ENCODE data around the gene SPAST. TPM values are rescaled to one million over a fixed set of nuclear protein-coding genes. Genes with fewer than 3 reads are reported as not detected.

SPAST gene
- total RNA-seq, 1 experiment from 2014 or later = 18.5 TPM

- no peak overlapping the region for H3K27ac Mint-ChIP-seq (ENCODE audit: unreplicated experiment)
- peaks cover 31% of the 10 kb centered on the region for H3K36me3 Mint-ChIP-seq (ENCODE audit: insufficient read depth, unreplicated experiment)
- intact Hi-C loops (cut with micrococcal nuclease; ENCODE audit: unreplicated experiment) = no loop called here
- DNase-seq = no peak
- no peaks in the 10 kb centered on the region for H3K9me3 Mint-ChIP-seq (ENCODE audit: low read depth, unreplicated experiment)
- TF ChIP-seq, protein P1, sequence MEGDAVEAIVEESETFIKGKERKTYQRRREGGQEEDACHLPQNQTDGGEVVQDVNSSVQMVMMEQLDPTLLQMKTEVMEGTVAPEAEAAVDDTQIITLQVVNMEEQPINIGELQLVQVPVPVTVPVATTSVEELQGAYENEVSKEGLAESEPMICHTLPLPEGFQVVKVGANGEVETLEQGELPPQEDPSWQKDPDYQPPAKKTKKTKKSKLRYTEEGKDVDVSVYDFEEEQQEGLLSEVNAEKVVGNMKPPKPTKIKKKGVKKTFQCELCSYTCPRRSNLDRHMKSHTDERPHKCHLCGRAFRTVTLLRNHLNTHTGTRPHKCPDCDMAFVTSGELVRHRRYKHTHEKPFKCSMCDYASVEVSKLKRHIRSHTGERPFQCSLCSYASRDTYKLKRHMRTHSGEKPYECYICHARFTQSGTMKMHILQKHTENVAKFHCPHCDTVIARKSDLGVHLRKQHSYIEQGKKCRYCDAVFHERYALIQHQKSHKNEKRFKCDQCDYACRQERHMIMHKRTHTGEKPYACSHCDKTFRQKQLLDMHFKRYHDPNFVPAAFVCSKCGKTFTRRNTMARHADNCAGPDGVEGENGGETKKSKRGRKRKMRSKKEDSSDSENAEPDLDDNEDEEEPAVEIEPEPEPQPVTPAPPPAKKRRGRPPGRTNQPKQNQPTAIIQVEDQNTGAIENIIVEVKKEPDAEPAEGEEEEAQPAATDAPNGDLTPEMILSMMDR (IDR thresholded peaks at IDR 0.05; ENCODE audit: unreplicated experiment) = no peak
- H3K4me3 Mint-ChIP-seq (ENCODE audit: low read depth, unreplicated experiment) = no peak overlapping the region
- CTCF ChIA-PET = interaction anchor here (0.7 kb wide), 1 partner anchor 44 kb away, joined by 4 read pairs; no protein-coding TSS in a partner anchor
- peaks cover 13% of the 10 kb centered on the region for H3K4me1 Mint-ChIP-seq (ENCODE audit: low read depth, unreplicated experiment)
- H3K27me3 Mint-ChIP-seq (ENCODE audit: unreplicated experiment) = no peaks in the 10 kb centered on the region
- no TSS peak for BruUV-seq (replicated peaks)
Observed at GRCh38 chr2:32172870-32173269, 109.5 kb downstream of the SPAST start.

GRCh38 chr2:32182667-32183066, 119.3 kb downstream of the SPAST start:
- TF ChIP-seq, protein P1 (IDR thresholded peaks at IDR 0.05; ENCODE audit: unreplicated experiment) = no peak
- Mint-ChIP-seq H3K27ac (ENCODE audit: unreplicated experiment) (no peak overlapping the region), H3K4me3 (ENCODE audit: low read depth, unreplicated experiment) (no peak overlapping the region), H3K4me1 (ENCODE audit: low read depth, unreplicated experiment) (no peaks in the 10 kb centered on the region), H3K36me3 (ENCODE audit: insufficient read depth, unreplicated experiment) (peaks cover 13% of the 10 kb centered on the region), H3K27me3 (ENCODE audit: unreplicated experiment) (no peaks in the 10 kb centered on the region), H3K9me3 (ENCODE audit: low read depth, unreplicated experiment) (no peaks in the 10 kb centered on the region)
- intact Hi-C loops (cut with micrococcal nuclease; ENCODE audit: unreplicated experiment) = no loop called here
- DNase-seq = no peak
- CTCF ChIA-PET = no interaction called here
- no TSS peak for BruUV-seq (replicated peaks)

- peaks cover 8% of the 10 kb centered on the region for H3K4me1 Mint-ChIP-seq (ENCODE audit: low read depth, unreplicated experiment)
- H3K9me3 Mint-ChIP-seq (ENCODE audit: low read depth, unreplicated experiment) = no peaks in the 10 kb centered on the region
- BruUV-seq (replicated peaks) = no TSS peak
- TF ChIP-seq, protein P1 (IDR thresholded peaks at IDR 0.05; ENCODE audit: unreplicated experiment) = no peak
- peaks cover 15% of the 10 kb centered on the region for H3K36me3 Mint-ChIP-seq (ENCODE audit: insufficient read depth, unreplicated experiment)
- H3K27ac Mint-ChIP-seq (ENCODE audit: unreplicated experiment) = no peak overlapping the region
- intact Hi-C loops (cut with micrococcal nuclease; ENCODE audit: unreplicated experiment) = no loop called here
- no peaks in the 10 kb centered on the region for H3K27me3 Mint-ChIP-seq (ENCODE audit: unreplicated experiment)
- no peak overlapping the region for H3K4me3 Mint-ChIP-seq (ENCODE audit: low read depth, unreplicated experiment)
- CTCF ChIA-PET = interaction anchor here (0.7 kb wide), 1 partner anchor 582 kb away, joined by 6 read pairs; no protein-coding TSS in a partner anchor
- DNase-seq = no peak
Observed at GRCh38 chr2:32189011-32189410, 125.7 kb downstream of the SPAST start.

GRCh38 chr2:32192418-32192817, 129.1 kb downstream of the SPAST start:
- Mint-ChIP-seq H3K36me3 (ENCODE audit: insufficient read depth, unreplicated experiment) (peaks cover 10% of the 10 kb centered on the region), H3K27me3 (ENCODE audit: unreplicated experiment) (no peaks in the 10 kb centered on the region), H3K4me1 (ENCODE audit: low read depth, unreplicated experiment) (peaks cover 8% of the 10 kb centered on the region), H3K9me3 (ENCODE audit: low read depth, unreplicated experiment) (no peaks in the 10 kb centered on the region), H3K27ac (ENCODE audit: unreplicated experiment) (no peak overlapping the region), H3K4me3 (ENCODE audit: low read depth, unreplicated experiment) (no peak overlapping the region)
- TF ChIP-seq, protein P1 (IDR thresholded peaks at IDR 0.05; ENCODE audit: unreplicated experiment) = no peak
- CTCF ChIA-PET = interaction anchor here (0.5 kb wide), 1 partner anchor 66 kb away, joined by 4 read pairs; no protein-coding TSS in a partner anchor
- no TSS peak for BruUV-seq (replicated peaks)
- intact Hi-C loops (cut with micrococcal nuclease; ENCODE audit: unreplicated experiment) = no loop called here
- DNase-seq = no peak

Measured in Calu3 (cell line).